NCI-H2227 treated with DMSO at 0.1 percent for 48 hours (cell line): ENCODE data around the gene CRACR2B.

ENCODE experiments used
- DNase-seq: peaks from one replicate; lab custom pipeline; 2025; lab: John Stamatoyannopoulos, UW

The CRACR2B gene

GRCh38 chr11:839875-840617 lies 12.3 kb downstream of the CRACR2B start:
- DNase-seq, result no peak

- no peak for DNase-seq
These were observed 14.3 kb downstream of the CRACR2B start for GRCh38 chr11:841981-842369.

GRCh38 chr11:842370-843002 lies 14.8 kb downstream of the CRACR2B start, which contains the start of the genes POLR2L and TSPAN4:
POLR2L (minus strand) TSS chr11:842529; CDS start chr11:842508, 21 bp downstream.
TSPAN4 (plus strand) TSS chr11:842852; CDS start chr11:850305, 7,453 bp downstream.
- DNase-seq, result peak; percentile 92

- DNase-seq, result no peak
These were observed 15.5 kb downstream of the CRACR2B start for GRCh38 chr11:843086-843734.

- DNase-seq, result no peak
These were observed 16.3 kb downstream of the CRACR2B start for GRCh38 chr11:843818-844692.

GRCh38 chr11:844693-845644 lies 17.2 kb downstream of the CRACR2B start:
- DNase-seq, result no peak

- no peak for DNase-seq
These were observed 18.3 kb downstream of the CRACR2B start for GRCh38 chr11:845872-846495.

- no peak for DNase-seq
These were observed 18.9 kb downstream of the CRACR2B start for GRCh38 chr11:846496-847098.

GRCh38 chr11:847876-848275 lies 20.2 kb downstream of the CRACR2B start:
- no peak for DNase-seq

- DNase-seq, result no peak
These were observed 20.7 kb downstream of the CRACR2B start for GRCh38 chr11:848380-848931.

- DNase-seq, result peak; percentile 65
These were observed 21.5 kb downstream of the CRACR2B start for GRCh38 chr11:849104-849824.

- no peak for DNase-seq
These were observed 22.4 kb downstream of the CRACR2B start for GRCh38 chr11:849951-850774.

- no peak for DNase-seq
These were observed 23.4 kb downstream of the CRACR2B start for GRCh38 chr11:850775-851763.

- no peak for DNase-seq
These were observed 25.0 kb downstream of the CRACR2B start for GRCh38 chr11:852762-853161.

- no peak for DNase-seq
These were observed 26.1 kb downstream of the CRACR2B start for GRCh38 chr11:853682-854448.
